GM12878 (cell line): ENCODE measurements around the gene CHL1. TPM values are rescaled to one million over a fixed set of nuclear protein-coding genes. Genes with fewer than 3 reads are reported as not detected.

Experiments
- BHLHE40 ChIP-seq, 2 experiments: fragments of 450-650 bp in 1 of 2; IDR thresholded peaks; 2 replicates each; pipeline ENCODE4 v1.6.1; 2011 to 2017; ENCODE audit warnings: low read depth in 2 of 2, borderline replicate concordance in 1 of 2, improper control_type of control experiment in 1 of 2, low read length in 1 of 2, mild to moderate bottlenecking in 1 of 2
- CBFB ChIP-seq: IDR thresholded peaks from 2 replicates; pipeline ENCODE4 v1.6.1; 2016; ENCODE audit warnings: antibody characterized with exemption, low read depth
- CBX5 ChIP-seq: sonication (generic); IDR thresholded peaks from 2 replicates; pipeline ENCODE4 v1.6.1; 2016; ENCODE audit warnings: low read depth, moderate library complexity, mild to moderate bottlenecking, inconsistent platforms
- CUX1 ChIP-seq: IDR thresholded peaks from 2 replicates; pipeline ENCODE4 v1.6.1; 2012; ENCODE audit warnings: improper control_type of control experiment, low read depth, low read length; ENCODE audit not compliant: insufficient replicate concordance
- HSF1 ChIP-seq: fragments of 150-350 bp; IDR thresholded peaks from 2 replicates; pipeline ENCODE4 v1.6.1; 2014; ENCODE audit warnings: mild to moderate bottlenecking, low read depth, low read length
- IRF5 ChIP-seq: fragments of 450-650 bp; IDR thresholded peaks from 2 replicates; pipeline ENCODE4 v1.6.1; 2017; ENCODE audit warnings: borderline replicate concordance
- MEF2A ChIP-seq: IDR thresholded peaks from 2 replicates; pipeline ENCODE4 v1.6.1; 2011; ENCODE audit warnings: low read depth, mild to moderate bottlenecking, low read length, moderate library complexity; ENCODE audit not compliant: insufficient read depth
- MEF2B ChIP-seq: fragments of 450-650 bp; IDR thresholded peaks from 2 replicates; pipeline ENCODE4 v1.6.1; 2018; ENCODE audit warnings: mild to moderate bottlenecking, moderate library complexity; ENCODE audit not compliant: partially characterized antibody, poor library complexity, severe bottlenecking
- NKRF ChIP-seq: fragments of 450-650 bp; conservative IDR thresholded peaks from 2 replicates; pipeline ENCODE4 v1.6.1; 2017; ENCODE audit warnings: mild to moderate bottlenecking, moderate library complexity
- POLR2AphosphoS2 ChIP-seq: IDR thresholded peaks from 2 replicates; pipeline ENCODE4 v1.6.1; 2011; ENCODE audit warnings: low read depth, mild to moderate bottlenecking, low read length, improper control_type of control experiment, moderate library complexity
- SIX5 ChIP-seq: IDR thresholded peaks from 2 replicates; pipeline ENCODE4 v1.6.1; 2011; ENCODE audit warnings: mild to moderate bottlenecking, low read depth, low read length, moderate library complexity; ENCODE audit not compliant: severe bottlenecking
- SKIL ChIP-seq: fragments of 450-650 bp; IDR thresholded peaks from 2 replicates; pipeline ENCODE4 v1.6.1; 2017; ENCODE audit warnings: mild to moderate bottlenecking, low read depth, inconsistent platforms; ENCODE audit not compliant: poor library complexity, severe bottlenecking
- SMC3 ChIP-seq: IDR thresholded peaks from 2 replicates; pipeline ENCODE4 v1.6.1; 2011; ENCODE audit warnings: low read length, improper control_type of control experiment, borderline replicate concordance
- SRF ChIP-seq, 2 experiments: IDR thresholded peaks; 2 replicates each; pipeline ENCODE4 v1.6.1; 2011; ENCODE audit warnings: low read depth in 2 of 2, low read length in 2 of 2, mild to moderate bottlenecking in 1 of 2, moderate library complexity in 1 of 2
- SUZ12 ChIP-seq: fragments of 200-600 bp; sonication (generic); IDR thresholded peaks from one replicate; pipeline ENCODE4 v1.6.1; 2018; ENCODE audit warnings: antibody characterized with exemption, mild to moderate bottlenecking; ENCODE audit not compliant: unreplicated experiment
- polyA plus RNA-seq, 11 experiments: library from polyadenylated mRNA; depleted of rRNA in 4 of 11; unstranded in 6 of 11; stranded (reverse) in 5 of 11; fragments of >200 nt; fragmentation: Nextera tagmentation in 4 of 11; fragmentation: Illumina TruSeq in 1 of 11; extraction: Ambion mirVana in 4 of 11; extraction: Trizol in 1 of 11; gene quantifications; 1 replicate in 1 of 11; 2 replicates in 10 of 11; pipeline versions ENCODE4 v1.2.1 to v1.2.3, GENCODE V29; 2011 to 2016; ENCODE audit warnings: inconsistent platforms in 2 of 11, missing spikeins in 2 of 11, low read depth in 1 of 11
- total RNA-seq, 4 experiments: library from RNA; depleted of rRNA in 3 of 4; stranded (reverse); fragments of >200 nt in 3 of 4; fragmentation: Illumina TruSeq in 1 of 4; extraction: Trizol in 1 of 4; gene quantifications; 2 replicates each; pipeline versions ENCODE4 v1.2.1 to v1.2.3, GENCODE V29; 2013 to 2021

CHL1 gene
- total and polyA plus RNA-seq, 10 of the 15 experiments (the other 5 are each of a cell fraction or from before 2014, with no cell fraction given): 0.71 to 30.4 (median 1.8) TPM

- TF ChIP-seq NKRF (no peak), SRF (IDR thresholded peaks at IDR 0.05; ENCODE audit: low read depth in 2 of 2, low read length in 2 of 2) (no peak), HSF1 (no peak), CBX5 (no peak), MEF2B (peak; percentile 98), SMC3 (no peak), IRF5 (no peak), SKIL (peak; percentile 17), SIX5 (no peak), CBFB (no peak), BHLHE40 (IDR thresholded peaks at IDR 0.05; ENCODE audit: borderline replicate concordance in 1 of 2, low read depth in 2 of 2, low read length in 1 of 2) (peak; percentile 29 to 69; a peak in 2 of 4 replicates), SUZ12 (no peak), CUX1 (no peak), POLR2AphosphoS2 (no peak), MEF2A (no peak)
Measured at GRCh38 chr3:278300-279064, 81.9 kb downstream of the CHL1 start (continued).
